Bronchial epithelial cell (primary cell): ENCODE data around the gene FLT3. TPM values are rescaled to one million over a fixed set of nuclear protein-coding genes. Genes with fewer than 3 reads are reported as not detected.

Experiments
- DNase-seq: peaks from one replicate; pipeline ENCODE4 v3.0.0-alpha.2; 2010; ENCODE audit warnings: low read depth
- FAIRE-seq: peaks from 2 replicates; lab custom pipeline; 2011; peaks lifted over from hg19 to GRCh38; lab: Jason Lieb, UNC
- H3K27me3 ChIP-seq: 2 replicates; pipeline ENCODE4 v1.5.1; 2011; ENCODE audit warnings: low read length; ENCODE audit not compliant: control insufficient read depth, insufficient read depth
- H3K36me3 ChIP-seq: 2 replicates; pipeline ENCODE4 v1.5.1; 2011; ENCODE audit warnings: low read length; ENCODE audit not compliant: control insufficient read depth, insufficient read depth
- H3K4me3 ChIP-seq: 2 replicates; pipeline ENCODE4 v1.5.1; 2011; ENCODE audit warnings: mild to moderate bottlenecking, low read depth, low read length, control low read depth
- total RNA-seq: library from RNA; depleted of rRNA; stranded (reverse); fragments of >200 nt; gene quantifications from 2 replicates; pipeline ENCODE4 v1.2.1, GENCODE V29; 2014
- TF ChIP-seq, protein P1 (sequence below): IDR thresholded peaks from 2 replicates; pipeline ENCODE4 v1.5.1; 2011; ENCODE audit warnings: mild to moderate bottlenecking, moderate library complexity, low read length, control low read depth, inconsistent platforms; ENCODE audit not compliant: insufficient read depth, severe bottlenecking

FLT3 gene
- total RNA-seq, 1 donor from 2014 or later, result not detected

GRCh38 chr13:27962982-27963381, 137.4 kb downstream of the FLT3 start:
- FAIRE-seq (no peak), DNase-seq (no peak)
- Histone ChIP-seq H3K27me3 (peaks cover 56% of the 10 kb centered on the region), H3K36me3 (no peaks in the 10 kb centered on the region), H3K4me3 (no peak overlapping the region)
- TF ChIP-seq, protein P1, sequence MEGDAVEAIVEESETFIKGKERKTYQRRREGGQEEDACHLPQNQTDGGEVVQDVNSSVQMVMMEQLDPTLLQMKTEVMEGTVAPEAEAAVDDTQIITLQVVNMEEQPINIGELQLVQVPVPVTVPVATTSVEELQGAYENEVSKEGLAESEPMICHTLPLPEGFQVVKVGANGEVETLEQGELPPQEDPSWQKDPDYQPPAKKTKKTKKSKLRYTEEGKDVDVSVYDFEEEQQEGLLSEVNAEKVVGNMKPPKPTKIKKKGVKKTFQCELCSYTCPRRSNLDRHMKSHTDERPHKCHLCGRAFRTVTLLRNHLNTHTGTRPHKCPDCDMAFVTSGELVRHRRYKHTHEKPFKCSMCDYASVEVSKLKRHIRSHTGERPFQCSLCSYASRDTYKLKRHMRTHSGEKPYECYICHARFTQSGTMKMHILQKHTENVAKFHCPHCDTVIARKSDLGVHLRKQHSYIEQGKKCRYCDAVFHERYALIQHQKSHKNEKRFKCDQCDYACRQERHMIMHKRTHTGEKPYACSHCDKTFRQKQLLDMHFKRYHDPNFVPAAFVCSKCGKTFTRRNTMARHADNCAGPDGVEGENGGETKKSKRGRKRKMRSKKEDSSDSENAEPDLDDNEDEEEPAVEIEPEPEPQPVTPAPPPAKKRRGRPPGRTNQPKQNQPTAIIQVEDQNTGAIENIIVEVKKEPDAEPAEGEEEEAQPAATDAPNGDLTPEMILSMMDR, result no peak

GRCh38 chr13:27962128-27962841, 138.1 kb downstream of the FLT3 start:
- FAIRE-seq, result no peak
- Histone ChIP-seq H3K27me3 (peaks cover 50% of the 10 kb centered on the region), H3K4me3 (no peak overlapping the region)

GRCh38 chr13:27961227-27962085, 138.9 kb downstream of the FLT3 start:
- no peak for FAIRE-seq
- Histone ChIP-seq H3K36me3 (no peaks in the 10 kb centered on the region), H3K4me3 (no peak overlapping the region), H3K27me3 (peaks cover 46% of the 10 kb centered on the region)
- TF ChIP-seq, protein P1, result no peak
- DNase-seq, result no peak

More at GRCh38 chr13:27962128-27962841, 138.1 kb downstream of the FLT3 start:
- no peak for DNase-seq
- H3K36me3 ChIP-seq, result no peaks in the 10 kb centered on the region
- TF ChIP-seq, protein P1, result no peak

- FAIRE-seq, result no peak
- Histone ChIP-seq H3K27me3 (peaks cover 40% of the 10 kb centered on the region), H3K36me3 (no peaks in the 10 kb centered on the region), H3K4me3 (no peak overlapping the region)
- DNase-seq, result peak; percentile 19
- TF ChIP-seq, protein P1, result peak; percentile 46
Measured at GRCh38 chr13:27960362-27961226, 139.8 kb downstream of the FLT3 start.

GRCh38 chr13:27959976-27960361, 140.4 kb downstream of the FLT3 start:
- TF ChIP-seq, protein P1, result no peak
- no peak for FAIRE-seq
- Histone ChIP-seq H3K27me3 (peaks cover 38% of the 10 kb centered on the region), H3K4me3 (no peak overlapping the region), H3K36me3 (no peaks in the 10 kb centered on the region)
- DNase-seq, result no peak
